CD4-positive, alpha-beta memory T cell (primary cell): ENCODE data around the gene MGME1. TPM values are rescaled to one million over a fixed set of nuclear protein-coding genes. Genes with fewer than 3 reads are reported as not detected.

Source experiments
- CTCF ChIA-PET: fragments of 350-600 bp; sonication (Branson Sonifier 250); formaldehyde crosslinking; loops from one replicate; lab custom pipeline; 2021; ENCODE audit warnings: inconsistent platforms; ENCODE audit not compliant: partially characterized antibody; lab: Charles Lee
- POLR2A ChIA-PET: fragments of 350-600 bp; sonication (Branson Sonifier 250); formaldehyde crosslinking; loops from one replicate; lab custom pipeline; 2021; ENCODE audit not compliant: partially characterized antibody; lab: Charles Lee
- DNase-seq, 5 donors: peaks; one replicate each; pipeline versions ENCODE4 v3.0.0 to v3.0.0-alpha.2; 2020 to 2022; ENCODE audit warnings: mixed read lengths in 1 of 5
- H3K27ac ChIP-seq: one replicate; pipeline ENCODE4 v1.7.0; 2013; ENCODE audit warnings: low read depth, low read length
- H3K27me3 ChIP-seq: 2 replicates; pipeline ENCODE4 v1.7.0; 2013; ENCODE audit warnings: mild to moderate bottlenecking, low read length, moderate library complexity; ENCODE audit not compliant: insufficient read depth
- H3K36me3 ChIP-seq: 2 replicates; pipeline ENCODE4 v1.7.0; 2013; ENCODE audit warnings: mild to moderate bottlenecking, low read length, moderate library complexity; ENCODE audit not compliant: insufficient read depth
- H3K4me1 ChIP-seq: 2 replicates; pipeline ENCODE4 v1.7.0; 2013; ENCODE audit warnings: mild to moderate bottlenecking, low read length, moderate library complexity; ENCODE audit not compliant: insufficient read depth
- H3K4me3 ChIP-seq, 2 donors: one replicate each; pipeline ENCODE4 v1.7.0; 2013; ENCODE audit warnings: low read length in 2 of 2, mild to moderate bottlenecking in 1 of 2
- H3K9me3 ChIP-seq, 2 donors: one replicate each; pipeline ENCODE4 v1.7.0; 2013; ENCODE audit warnings: low read length in 2 of 2, control low read depth in 1 of 2; ENCODE audit not compliant: control insufficient read depth in 1 of 2
- H3K27ac Mint-ChIP-seq, 7 donors: one replicate each; pipeline ENCODE4 v1.8.0; 2020 to 2021; ENCODE audit warnings: mixed read lengths in 7 of 7, mild to moderate bottlenecking in 6 of 7, inconsistent platforms in 3 of 7, moderate library complexity in 3 of 7
- H3K27me3 Mint-ChIP-seq, 2 donors: one replicate each; pipeline ENCODE4 v1.8.0; 2020 to 2021; ENCODE audit warnings: mixed read lengths in 2 of 2
- H3K36me3 Mint-ChIP-seq, 2 donors: one replicate each; pipeline ENCODE4 v1.8.0; 2020 to 2021; ENCODE audit warnings: mixed read lengths in 2 of 2, inconsistent platforms in 1 of 2, mild to moderate bottlenecking in 1 of 2
- H3K4me1 Mint-ChIP-seq, 4 donors: one replicate each; pipeline ENCODE4 v1.8.0; 2020 to 2021; ENCODE audit warnings: mixed read lengths in 4 of 4, mild to moderate bottlenecking in 1 of 4
- H3K4me3 Mint-ChIP-seq, 8 donors: one replicate each; pipeline ENCODE4 v1.8.0; 2020 to 2021; ENCODE audit warnings: mixed read lengths in 8 of 8, mild to moderate bottlenecking in 7 of 8, moderate library complexity in 6 of 8, inconsistent platforms in 3 of 8
- H3K9me3 Mint-ChIP-seq, 8 donors: one replicate each; pipeline ENCODE4 v1.8.0; 2020 to 2021; ENCODE audit warnings: mixed read lengths in 8 of 8, mild to moderate bottlenecking in 5 of 8, inconsistent platforms in 3 of 8, moderate library complexity in 1 of 8
- intact Hi-C: fragments of 100-400 bp; cut with micrococcal nuclease; formaldehyde crosslinking; loops from one replicate; pipeline ENCODE4 v1.15.1; 2023
- polyA plus RNA-seq, 2 donors: library from polyadenylated mRNA; unstranded; fragments of 300-500 nt; fragmentation: Illumina TruSeq; gene quantifications; one replicate each; pipeline ENCODE4 v1.2.3, GENCODE V29; 2021
- total RNA-seq, 2 experiments: library from RNA; stranded (reverse); gene quantifications; one replicate each; pipeline ENCODE4 v1.2.3, GENCODE V29; 2021

MGME1 gene
- total and polyA plus RNA-seq, 4 experiments from 2014 or later = 7.4 to 17.0 (median 16.0) TPM

GRCh38 chr20:18012901-18013300, 44.1 kb downstream of the MGME1 start:
- DNase-seq = no peak
- Histone ChIP-seq H3K4me1 (no peaks in the 10 kb centered on the region), H3K36me3 (no peaks in the 10 kb centered on the region), H3K4me3 (no peak overlapping the region), H3K27ac (no peak overlapping the region), H3K27me3 (no peaks in the 10 kb centered on the region), H3K9me3 (no peaks in the 10 kb centered on the region)
- Mint-ChIP-seq H3K4me1 (no peaks in the 10 kb centered on the region), H3K36me3 (no peaks in the 10 kb centered on the region), H3K4me3 (no peak overlapping the region), H3K27me3 (no peaks in the 10 kb centered on the region), H3K27ac (no peak overlapping the region), H3K9me3 (peaks cover 0 to 1% (median 0%) of the 10 kb centered on the region in 8 donors)
- ChIA-PET POLR2A (no interaction called here), CTCF (no interaction called here)
- intact Hi-C loops = no loop called here

GRCh38 chr20:18014411-18014810, 45.6 kb downstream of the MGME1 start:
- Mint-ChIP-seq H3K4me3 (no peak overlapping the region), H3K36me3 (no peaks in the 10 kb centered on the region), H3K9me3 (peaks cover 0 to 1% (median 0%) of the 10 kb centered on the region in 8 donors), H3K4me1 (no peaks in the 10 kb centered on the region), H3K27ac (no peak overlapping the region), H3K27me3 (no peaks in the 10 kb centered on the region)
- Histone ChIP-seq H3K4me1 (no peaks in the 10 kb centered on the region), H3K9me3 (no peaks in the 10 kb centered on the region), H3K36me3 (no peaks in the 10 kb centered on the region), H3K27ac (no peak overlapping the region), H3K27me3 (no peaks in the 10 kb centered on the region), H3K4me3 (no peak overlapping the region)
- no peak for DNase-seq
- intact Hi-C loops = no loop called here
- ChIA-PET CTCF (no interaction called here), POLR2A (no interaction called here)

- Mint-ChIP-seq H3K27me3 (no peaks in the 10 kb centered on the region), H3K9me3 (no peaks in the 10 kb centered on the region), H3K27ac (no peak overlapping the region), H3K4me1 (no peaks in the 10 kb centered on the region), H3K4me3 (no peak overlapping the region), H3K36me3 (no peaks in the 10 kb centered on the region)
- POLR2A ChIA-PET = no interaction called here
- DNase-seq = no peak
- no peak overlapping the region for H3K27ac ChIP-seq
- H3K9me3 ChIP-seq = no peaks in the 10 kb centered on the region
- H3K4me1 ChIP-seq = no peaks in the 10 kb centered on the region
- CTCF ChIA-PET = interaction anchor here (0.6 to 1.6 kb wide), 3 partner anchors 334 to 1565 kb away, joined by 3 to 4 read pairs (median 4); partner anchors contain the start of gene RRBP1
- H3K27me3 ChIP-seq = no peaks in the 10 kb centered on the region
- H3K4me3 ChIP-seq = no peak overlapping the region
- H3K36me3 ChIP-seq = no peaks in the 10 kb centered on the region
- intact Hi-C loops = no loop called here
Measured at GRCh38 chr20:18016772-18017171, 48.0 kb downstream of the MGME1 start.

- ChIA-PET POLR2A (no interaction called here), CTCF (interaction anchor here (0.5 to 1.6 kb wide), 2 partner anchors 336 to 443 kb away, joined by 3 to 4 read pairs; partner anchors contain the start of gene RRBP1)
- no peak overlapping the region for H3K27ac ChIP-seq
- H3K27me3 Mint-ChIP-seq = no peaks in the 10 kb centered on the region
- intact Hi-C loops = no loop called here
- H3K4me3 ChIP-seq = no peak overlapping the region
- no peak overlapping the region for H3K27ac Mint-ChIP-seq
- H3K36me3 Mint-ChIP-seq = no peaks in the 10 kb centered on the region
- no peaks in the 10 kb centered on the region for H3K36me3 ChIP-seq
- H3K27me3 ChIP-seq = no peaks in the 10 kb centered on the region
- DNase-seq = no peak
- no peaks in the 10 kb centered on the region for H3K4me1 Mint-ChIP-seq
- H3K4me3 Mint-ChIP-seq = no peak overlapping the region
- no peaks in the 10 kb centered on the region for H3K9me3 Mint-ChIP-seq
- H3K9me3 ChIP-seq = no peaks in the 10 kb centered on the region
- no peaks in the 10 kb centered on the region for H3K4me1 ChIP-seq
Measured at GRCh38 chr20:18018100-18018499, 49.3 kb downstream of the MGME1 start.

GRCh38 chr20:18019068-18019467, 50.2 kb downstream of the MGME1 start:
- POLR2A ChIA-PET = no interaction called here
- CTCF ChIA-PET = no interaction called here
- H3K36me3 ChIP-seq = no peaks in the 10 kb centered on the region
- peak in 1 of 5 donors; percentile 6 for DNase-seq
- Mint-ChIP-seq H3K27ac (no peak overlapping the region), H3K4me3 (no peak overlapping the region), H3K36me3 (no peaks in the 10 kb centered on the region), H3K9me3 (no peaks in the 10 kb centered on the region), H3K4me1 (no peaks in the 10 kb centered on the region), H3K27me3 (no peaks in the 10 kb centered on the region)
- no peak overlapping the region for H3K4me3 ChIP-seq
- no peaks in the 10 kb centered on the region for H3K9me3 ChIP-seq
- no peaks in the 10 kb centered on the region for H3K27me3 ChIP-seq
- intact Hi-C loops = loop anchor here (1.0 kb wide), 1 partner anchor 337 kb away; the partner anchor contains the start of gene RRBP1
- no peak overlapping the region for H3K27ac ChIP-seq
- H3K4me1 ChIP-seq = no peaks in the 10 kb centered on the region

GRCh38 chr20:18020931-18021330, 52.1 kb downstream of the MGME1 start:
- intact Hi-C loops = no loop called here
- H3K27me3 Mint-ChIP-seq = peaks cover 0 to under 1% of the 10 kb centered on the region in 2 donors
- POLR2A ChIA-PET = no interaction called here

DNA sequence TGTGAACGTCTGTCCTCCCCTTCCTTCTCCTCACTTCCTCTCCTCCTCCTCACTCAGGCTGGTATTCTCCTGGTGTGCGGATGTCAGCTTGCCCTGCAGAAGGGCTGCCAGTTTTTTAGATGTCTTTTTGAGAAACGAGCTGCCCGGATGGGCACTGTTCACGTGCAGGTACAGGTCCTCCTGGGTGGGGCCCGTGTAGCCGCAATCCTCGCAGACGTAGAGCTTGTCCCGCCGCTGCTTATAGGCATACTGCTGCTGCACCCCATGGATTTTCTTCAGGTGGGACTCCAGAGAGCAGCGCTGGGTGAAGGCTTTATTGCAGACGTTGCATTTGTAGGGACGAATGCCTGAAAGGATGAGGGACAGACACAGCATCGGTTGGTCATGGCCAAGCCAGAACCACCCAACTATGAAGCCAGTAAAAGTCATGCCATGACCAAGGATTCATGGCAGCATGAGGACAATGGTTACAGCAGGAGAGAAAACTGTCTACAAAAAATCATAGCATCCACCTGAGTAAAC, 55.8 kb downstream of the MGME1 start:
- Histone ChIP-seq H3K4me1 (no peaks in the 10 kb centered on the region), H3K27me3 (no peaks in the 10 kb centered on the region), H3K27ac (no peak overlapping the region), H3K9me3 (no peaks in the 10 kb centered on the region), H3K4me3 (no peak overlapping the region), H3K36me3 (no peaks in the 10 kb centered on the region)
- no peak overlapping the region for H3K4me3 Mint-ChIP-seq
- H3K4me1 Mint-ChIP-seq = no peaks in the 10 kb centered on the region
- H3K9me3 Mint-ChIP-seq = no peaks in the 10 kb centered on the region
- POLR2A ChIA-PET = no interaction called here
- intact Hi-C loops = no loop called here
- no peak overlapping the region for H3K27ac Mint-ChIP-seq
- peaks cover 2 to 3% of the 10 kb centered on the region in 2 donors for H3K27me3 Mint-ChIP-seq
- no peaks in the 10 kb centered on the region for H3K36me3 Mint-ChIP-seq
- no peak for DNase-seq
- CTCF ChIA-PET = no interaction called here

More at GRCh38 chr20:18020931-18021330, 52.1 kb downstream of the MGME1 start:
- Mint-ChIP-seq H3K27ac (no peak overlapping the region), H3K9me3 (no peaks in the 10 kb centered on the region), H3K4me3 (no peak overlapping the region), H3K4me1 (no peaks in the 10 kb centered on the region), H3K36me3 (no peaks in the 10 kb centered on the region)
- H3K36me3 ChIP-seq = no peaks in the 10 kb centered on the region
- CTCF ChIA-PET = no interaction called here
- H3K4me3 ChIP-seq = no peak overlapping the region
- no peaks in the 10 kb centered on the region for H3K4me1 ChIP-seq
- no peak overlapping the region for H3K27ac ChIP-seq
- no peak for DNase-seq
- no peaks in the 10 kb centered on the region for H3K9me3 ChIP-seq
- H3K27me3 ChIP-seq = no peaks in the 10 kb centered on the region
